ENCODE data around the gene TKFC. TPM values are rescaled to one million over a fixed set of nuclear protein-coding genes. Genes with fewer than 3 reads are reported as not detected.

Gene TKFC
- total RNA-seq, 1 experiment from 2014 or later: 168 TPM

DNA sequence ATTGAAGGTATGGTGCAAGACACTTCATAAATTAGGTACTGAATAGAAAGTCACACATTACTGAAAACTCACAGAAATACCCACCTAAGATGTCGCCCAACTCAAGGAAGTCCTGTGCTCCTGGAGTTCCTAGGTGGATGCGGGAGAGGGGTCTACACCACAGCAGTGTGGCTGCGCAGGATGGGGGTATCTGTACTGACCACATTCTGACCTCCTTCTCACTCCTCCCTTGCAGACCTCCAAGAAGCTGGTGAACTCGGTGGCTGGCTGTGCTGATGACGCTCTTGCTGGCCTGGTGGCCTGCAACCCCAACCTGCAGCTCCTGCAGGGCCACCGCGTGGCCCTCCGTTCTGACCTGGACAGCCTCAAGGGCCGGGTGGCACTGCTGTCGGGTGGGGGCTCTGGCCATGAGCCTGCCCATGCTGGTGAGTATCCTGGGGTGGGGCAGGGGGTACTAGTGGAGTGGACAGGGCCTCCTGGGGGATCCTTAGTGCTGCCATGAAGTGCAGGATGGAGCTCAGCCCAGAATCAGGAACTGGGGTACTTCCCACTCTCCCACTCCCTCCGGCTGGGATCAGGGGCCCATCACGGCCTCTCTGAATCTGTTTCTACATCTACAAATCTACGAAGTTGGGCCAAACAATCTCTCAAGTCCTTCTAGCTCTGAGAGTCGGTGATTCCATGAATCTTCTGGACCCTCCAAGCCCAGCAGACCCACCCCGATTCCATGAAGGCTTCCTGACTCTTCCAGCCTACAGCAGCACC is 4.9 kb downstream of the TKFC start:
- Histone ChIP-seq H4K20me1 (ENCODE audit: insufficient read depth) (no peaks in the 10 kb centered on the region), H3K4me3 (no peak overlapping the region), H3F3A (ENCODE audit: insufficient read depth, low read depth) (peaks cover 26% of the 10 kb centered on the region), H3K79me2 (ENCODE audit: low read depth) (peaks cover 8% of the 10 kb centered on the region), H3K27me3 (ENCODE audit: insufficient read depth, low read depth) (no peaks in the 10 kb centered on the region), H3K9me3 (ENCODE audit: insufficient read depth, low read depth) (no peaks in the 10 kb centered on the region), H3K9me2 (ENCODE audit: insufficient read depth) (no peaks in the 10 kb centered on the region), H3K36me3 (ENCODE audit: low read depth) (no peaks in the 10 kb centered on the region), H3K4me2 (no peak overlapping the region), H3K4me1 (replicated peaks; ENCODE audit: insufficient read depth) (peaks cover 17% of the 10 kb centered on the region), H3K27ac (no peak overlapping the region), H2AFZ (no peak overlapping the region)
- POLR2A ChIA-PET (ENCODE audit: unreplicated experiment): interaction anchor here (0.6 kb wide), 2 partner anchors 22 to 35 kb away, joined by 4 to 8 read pairs; no protein-coding TSS in a partner anchor
- no peak for TF ChIP-seq EZH2 (IDR thresholded peaks at IDR 0.05; ENCODE audit: low read depth)
- TF ChIP-seq, protein P1, sequence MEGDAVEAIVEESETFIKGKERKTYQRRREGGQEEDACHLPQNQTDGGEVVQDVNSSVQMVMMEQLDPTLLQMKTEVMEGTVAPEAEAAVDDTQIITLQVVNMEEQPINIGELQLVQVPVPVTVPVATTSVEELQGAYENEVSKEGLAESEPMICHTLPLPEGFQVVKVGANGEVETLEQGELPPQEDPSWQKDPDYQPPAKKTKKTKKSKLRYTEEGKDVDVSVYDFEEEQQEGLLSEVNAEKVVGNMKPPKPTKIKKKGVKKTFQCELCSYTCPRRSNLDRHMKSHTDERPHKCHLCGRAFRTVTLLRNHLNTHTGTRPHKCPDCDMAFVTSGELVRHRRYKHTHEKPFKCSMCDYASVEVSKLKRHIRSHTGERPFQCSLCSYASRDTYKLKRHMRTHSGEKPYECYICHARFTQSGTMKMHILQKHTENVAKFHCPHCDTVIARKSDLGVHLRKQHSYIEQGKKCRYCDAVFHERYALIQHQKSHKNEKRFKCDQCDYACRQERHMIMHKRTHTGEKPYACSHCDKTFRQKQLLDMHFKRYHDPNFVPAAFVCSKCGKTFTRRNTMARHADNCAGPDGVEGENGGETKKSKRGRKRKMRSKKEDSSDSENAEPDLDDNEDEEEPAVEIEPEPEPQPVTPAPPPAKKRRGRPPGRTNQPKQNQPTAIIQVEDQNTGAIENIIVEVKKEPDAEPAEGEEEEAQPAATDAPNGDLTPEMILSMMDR (conservative IDR thresholded peaks at IDR 0.05): no peak
- BruUV-seq (replicated peaks): no TSS peak
- CTCF ChIA-PET: interaction anchor here (0.6 to 2.3 kb wide), 2 partner anchors 24 to 1878 kb away, joined by 5 to 31 read pairs; partner anchors contain the start of genes CYB561A3 and TMEM138
- intact Hi-C loops (cut with micrococcal nuclease; ENCODE audit: unreplicated experiment): loop anchor here (10.0 kb wide), 2 partner anchors 83 to 177 kb away; no protein-coding TSS in a partner anchor
- DNase-seq: no peak

- Histone ChIP-seq H3K27ac (no peak overlapping the region), H4K20me1 (ENCODE audit: insufficient read depth) (no peaks in the 10 kb centered on the region), H3F3A (ENCODE audit: insufficient read depth, low read depth) (peaks cover 19% of the 10 kb centered on the region), H3K9me2 (ENCODE audit: insufficient read depth) (no peaks in the 10 kb centered on the region), H3K4me2 (no peak overlapping the region), H2AFZ (no peak overlapping the region), H3K79me2 (ENCODE audit: low read depth) (peaks cover 2% of the 10 kb centered on the region), H3K4me3 (no peak overlapping the region), H3K9me3 (ENCODE audit: insufficient read depth, low read depth) (no peaks in the 10 kb centered on the region), H3K27me3 (ENCODE audit: insufficient read depth, low read depth) (no peaks in the 10 kb centered on the region), H3K36me3 (ENCODE audit: low read depth) (no peaks in the 10 kb centered on the region), H3K4me1 (replicated peaks; ENCODE audit: insufficient read depth) (peaks cover 13% of the 10 kb centered on the region)
- BruUV-seq (replicated peaks): no TSS peak
- TF ChIP-seq, protein P1 (conservative IDR thresholded peaks at IDR 0.05): no peak
- no peak for TF ChIP-seq EZH2 (IDR thresholded peaks at IDR 0.05; ENCODE audit: low read depth)
- intact Hi-C loops (cut with micrococcal nuclease; ENCODE audit: unreplicated experiment): loop anchor here (10.0 kb wide), 2 partner anchors 84 to 176 kb away; no protein-coding TSS in a partner anchor
- ChIA-PET CTCF (no interaction called here), POLR2A (ENCODE audit: unreplicated experiment) (no interaction called here)
- no peak for DNase-seq
Measured at GRCh38 chr11:61338783-61339489, 5.9 kb downstream of the TKFC start.

DNA sequence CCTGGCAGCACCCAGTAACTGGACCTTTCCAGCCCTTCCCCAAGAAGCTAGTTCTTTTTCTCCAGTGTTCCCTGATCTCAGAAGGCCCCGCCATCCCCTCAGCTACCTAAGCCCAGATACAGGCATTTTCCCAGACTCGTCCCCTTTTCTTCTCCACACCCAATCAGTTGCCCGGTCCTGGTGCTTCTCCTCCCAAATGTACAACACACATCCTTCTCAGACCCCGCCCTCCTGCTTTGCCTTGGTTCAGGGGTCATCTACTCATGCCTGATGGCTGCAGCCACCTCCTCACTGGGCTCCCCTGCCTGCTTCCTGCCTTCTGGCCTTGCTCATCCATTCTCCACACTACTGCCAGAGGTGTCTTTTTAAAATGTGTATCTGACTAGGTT is 6.5 kb downstream of the TKFC start:
- Histone ChIP-seq H3K27ac (no peak overlapping the region), H2AFZ (no peak overlapping the region), H3K4me3 (no peak overlapping the region), H3K9me2 (ENCODE audit: insufficient read depth) (no peaks in the 10 kb centered on the region), H3K79me2 (ENCODE audit: low read depth) (no peaks in the 10 kb centered on the region), H3K9me3 (ENCODE audit: insufficient read depth, low read depth) (no peaks in the 10 kb centered on the region), H4K20me1 (ENCODE audit: insufficient read depth) (no peaks in the 10 kb centered on the region), H3K27me3 (ENCODE audit: insufficient read depth, low read depth) (no peaks in the 10 kb centered on the region), H3K4me1 (replicated peaks; ENCODE audit: insufficient read depth) (peaks cover 8% of the 10 kb centered on the region), H3F3A (ENCODE audit: insufficient read depth, low read depth) (peaks cover 15% of the 10 kb centered on the region), H3K36me3 (ENCODE audit: low read depth) (no peaks in the 10 kb centered on the region), H3K4me2 (no peak overlapping the region)
- BruUV-seq (replicated peaks): no TSS peak
- POLR2A ChIA-PET (ENCODE audit: unreplicated experiment): no interaction called here
- no peak for DNase-seq
- intact Hi-C loops (cut with micrococcal nuclease; ENCODE audit: unreplicated experiment): loop anchor here (10.0 kb wide), 2 partner anchors 85 to 175 kb away; no protein-coding TSS in a partner anchor
- CTCF ChIA-PET: no interaction called here
- no peak for TF ChIP-seq EZH2 (IDR thresholded peaks at IDR 0.05; ENCODE audit: low read depth)
- TF ChIP-seq, protein P1 (conservative IDR thresholded peaks at IDR 0.05): no peak

Measured in PC-9 (cell line).